H9 (cell line): ENCODE results near the gene EFNB1. TPM values are rescaled to one million over a fixed set of nuclear protein-coding genes. Genes with fewer than 3 reads are reported as not detected.
A peak's percentile ranks its signal among the peaks of the same experiment; 100 is the strongest.

Experiments used
- DNase-seq: peaks from one replicate; pipeline ENCODE4 v3.0.0-alpha.2; 2017
- H2AFZ ChIP-seq: one replicate; pipeline ENCODE4 v1.6.1; 2013; ENCODE audit warnings: mild to moderate bottlenecking, low read length, control low read depth, moderate library complexity
- H2AK5ac ChIP-seq: 2 replicates; pipeline ENCODE4 v1.6.1; 2013; ENCODE audit warnings: low read length, control low read depth, mixed read lengths; ENCODE audit not compliant: insufficient read length
- H2BK120ac ChIP-seq: one replicate; pipeline ENCODE4 v1.6.1; 2013; ENCODE audit warnings: low read depth, mild to moderate bottlenecking, low read length, control low read depth, inconsistent platforms; ENCODE audit not compliant: poor library complexity, severe bottlenecking
- H2BK12ac ChIP-seq: 2 replicates; pipeline ENCODE4 v1.6.1; 2013; ENCODE audit warnings: low read length, control low read depth, mixed read lengths, low read depth; ENCODE audit not compliant: insufficient read length
- H2BK15ac ChIP-seq: 2 replicates; pipeline ENCODE4 v1.6.1; 2013; ENCODE audit warnings: low read depth, low read length, control low read depth
- H2BK20ac ChIP-seq: one replicate; pipeline ENCODE4 v1.6.1; 2013; ENCODE audit warnings: low read depth, mild to moderate bottlenecking, low read length, control low read depth, inconsistent platforms; ENCODE audit not compliant: poor library complexity, severe bottlenecking
- H2BK5ac ChIP-seq: 2 replicates; pipeline ENCODE4 v1.6.1; 2013; ENCODE audit warnings: low read length, control low read depth, mixed read lengths; ENCODE audit not compliant: insufficient read length
- H3K14ac ChIP-seq: 2 replicates; pipeline ENCODE4 v1.6.1; 2013; ENCODE audit warnings: low read length, control low read depth; ENCODE audit not compliant: insufficient read depth
- H3K18ac ChIP-seq: 2 replicates; pipeline ENCODE4 v1.6.1; 2013; ENCODE audit warnings: low read depth, mild to moderate bottlenecking, mixed read lengths, low read length, control low read depth; ENCODE audit not compliant: insufficient read length
- H3K23ac ChIP-seq: 2 replicates; pipeline ENCODE4 v1.6.1; 2013; ENCODE audit warnings: low read length, control low read depth, mixed read lengths, low read depth; ENCODE audit not compliant: insufficient read length
- H3K23me2 ChIP-seq: 2 replicates; pipeline ENCODE4 v1.6.1; 2013; ENCODE audit warnings: low read depth, mild to moderate bottlenecking, mixed read lengths, low read length, control low read depth; ENCODE audit not compliant: insufficient read length, poor library complexity, severe bottlenecking
- H3K27ac ChIP-seq: 2 replicates; pipeline ENCODE4 v1.5.1; 2013; ENCODE audit warnings: low read length, control low read depth, mixed read lengths, low read depth; ENCODE audit not compliant: insufficient read length
- H3K27me3 ChIP-seq: 2 replicates; pipeline ENCODE4 v1.6.1; 2013; ENCODE audit warnings: low read length, control low read depth, inconsistent platforms; ENCODE audit not compliant: insufficient read depth
- H3K4ac ChIP-seq: 2 replicates; pipeline ENCODE4 v1.6.1; 2013; ENCODE audit warnings: low read depth, mild to moderate bottlenecking, control low read depth, inconsistent platforms, low read length, moderate library complexity
- H3K4me1 ChIP-seq: 2 replicates; pipeline ENCODE4 v1.6.1; 2013; ENCODE audit warnings: low read length, control low read depth, inconsistent platforms; ENCODE audit not compliant: insufficient read depth
- H3K4me2 ChIP-seq: 2 replicates; pipeline ENCODE4 v1.6.1; 2013; ENCODE audit warnings: low read length, control low read depth, mixed read lengths; ENCODE audit not compliant: insufficient read length, insufficient read depth
- H3K56ac ChIP-seq: 2 replicates; pipeline ENCODE4 v1.6.1; 2013; ENCODE audit warnings: low read depth, mild to moderate bottlenecking, mixed read lengths, low read length, control low read depth; ENCODE audit not compliant: insufficient read length
- H3K79me1 ChIP-seq: 2 replicates; pipeline ENCODE4 v1.6.1; 2013; ENCODE audit warnings: low read depth, mild to moderate bottlenecking, moderate library complexity, low read length, control low read depth, inconsistent platforms; ENCODE audit not compliant: insufficient read depth, poor library complexity, severe bottlenecking
- H3K79me2 ChIP-seq: 2 replicates; pipeline ENCODE4 v1.6.1; 2013; ENCODE audit warnings: low read length, control low read depth, inconsistent platforms; ENCODE audit not compliant: insufficient read depth
- H3K9ac ChIP-seq: 2 replicates; pipeline ENCODE4 v1.6.1; 2013; ENCODE audit warnings: low read length, control low read depth, mixed read lengths; ENCODE audit not compliant: insufficient read length; ENCODE audit errors: extremely low read depth
- H3K9me3 ChIP-seq: one replicate; pipeline ENCODE4 v1.6.1; 2013; ENCODE audit warnings: low read depth, low read length, inconsistent platforms; ENCODE audit not compliant: control insufficient read depth
- H3T11ph ChIP-seq: one replicate; pipeline ENCODE4 v1.6.1; 2013; ENCODE audit warnings: mild to moderate bottlenecking, low read length, control low read depth, inconsistent platforms
- H4K20me1 ChIP-seq: one replicate; pipeline ENCODE4 v1.6.1; 2013; ENCODE audit not compliant: control insufficient read depth, insufficient read length, insufficient read depth
- H4K5ac ChIP-seq: 2 replicates; pipeline ENCODE4 v1.6.1; 2013; ENCODE audit warnings: low read depth, mild to moderate bottlenecking, mixed read lengths, low read length, control low read depth; ENCODE audit not compliant: insufficient read length
- H4K8ac ChIP-seq: replicated peaks from 2 replicates; pipeline ENCODE4 v1.6.1; 2013; ENCODE audit warnings: low read length, control low read depth, mixed read lengths, low read depth; ENCODE audit not compliant: insufficient read length
- H4K91ac ChIP-seq: 2 replicates; pipeline ENCODE4 v1.6.1; 2013; ENCODE audit warnings: low read depth, mild to moderate bottlenecking, moderate library complexity, mixed read lengths, low read length, control low read depth; ENCODE audit not compliant: insufficient read length
- H3K27ac Mint-ChIP-seq, 3 experiments: 2 replicates in 2 of 3; 3 replicates in 1 of 3; pipeline ENCODE4 v1.8.0; 2020 to 2021; ENCODE audit warnings: mixed read lengths in 3 of 3, mild to moderate bottlenecking in 1 of 3, moderate library complexity in 1 of 3
- H3K27me3 Mint-ChIP-seq: 2 replicates; pipeline ENCODE4 v1.8.0; 2021; ENCODE audit warnings: low read depth, mild to moderate bottlenecking, moderate library complexity, mixed read lengths
- H3K36me3 Mint-ChIP-seq, 3 experiments: 2 replicates in 2 of 3; 3 replicates in 1 of 3; pipeline ENCODE4 v1.8.0; 2020 to 2021; ENCODE audit warnings: low read depth in 3 of 3, mixed read lengths in 3 of 3; ENCODE audit not compliant: insufficient read depth in 1 of 3
- H3K4me1 Mint-ChIP-seq, 2 experiments: 2 replicates each; pipeline ENCODE4 v1.8.0; 2020; ENCODE audit warnings: mixed read lengths in 2 of 2
- H3K4me3 Mint-ChIP-seq, 2 experiments: 2 replicates in 1 of 2; 3 replicates in 1 of 2; pipeline ENCODE4 v1.8.0; 2020 to 2021; ENCODE audit warnings: mild to moderate bottlenecking in 2 of 2, mixed read lengths in 2 of 2, moderate library complexity in 1 of 2
- H3K9me3 Mint-ChIP-seq, 2 experiments: 2 replicates in 1 of 2; 3 replicates in 1 of 2; pipeline ENCODE4 v1.8.0; 2020; ENCODE audit warnings: mild to moderate bottlenecking in 2 of 2, mixed read lengths in 2 of 2, moderate library complexity in 1 of 2
- CTCF ChIP-seq: fragments of 200-600 bp; sonication (generic); conservative IDR thresholded peaks from 3 replicates; pipeline ENCODE4 v1.8.0; 2021; ENCODE audit warnings: antibody characterized with exemption, mild to moderate bottlenecking
- WGBS: extraction: QIAGEN DNeasy Blood & Tissue Kit; methylation state at CpG from one replicate; pipeline ENCODE4 v1.1.7; 2013; ENCODE audit warnings: missing lambda C conversion rate, low lambda C conversion rate, mixed read lengths; ENCODE audit not compliant: insufficient read length; ENCODE audit errors: extremely low coverage; 5-methylcytosine and 5-hydroxymethylcytosine counted together
- total RNA-seq: library from RNA; stranded (reverse); gene quantifications from 2 replicates; pipeline ENCODE4 v1.2.1, GENCODE V29; 2021

The EFNB1 gene
- total RNA-seq, 1 experiment from 2014 or later, result 3.1 TPM

- WGBS, result no CpG with 5 or more reads among the region's 11 CpGs
- H4K91ac ChIP-seq, result no peak overlapping the region
- no peak overlapping the region for H4K5ac ChIP-seq
- no peak overlapping the region for H3K9ac ChIP-seq
- H3K14ac ChIP-seq, result no peak overlapping the region
- no peak overlapping the region for H2BK15ac ChIP-seq
- no peak overlapping the region for H2BK12ac ChIP-seq
- no peaks in the 10 kb centered on the region for H3K79me2 ChIP-seq
- H3K56ac ChIP-seq, result no peak overlapping the region
- no peak for TF ChIP-seq CTCF
- no peaks in the 10 kb centered on the region for H3K4me1 ChIP-seq
- H2BK5ac ChIP-seq, result no peak overlapping the region
- peak; percentile 27 for DNase-seq
- H3K4me2 ChIP-seq, result peak overlapping the region; percentile 59
- no peak overlapping the region for H2BK120ac ChIP-seq
- no peak overlapping the region for H2AK5ac ChIP-seq
- H3K27ac Mint-ChIP-seq, result no peak overlapping the region
- H3K18ac ChIP-seq, result no peak overlapping the region
- no peak overlapping the region for H3T11ph ChIP-seq
- H3K27ac ChIP-seq, result no peak overlapping the region
- H3K9me3 Mint-ChIP-seq, result peaks cover 52 to 66% of the 10 kb centered on the region in 2 experiments
- H3K9me3 ChIP-seq, result no peaks in the 10 kb centered on the region
- H3K27me3 ChIP-seq, result peaks cover 69% of the 10 kb centered on the region
- H4K8ac ChIP-seq, result no peak overlapping the region
- H2AFZ ChIP-seq, result no peak overlapping the region
- H3K4me1 Mint-ChIP-seq, result peaks cover 13 to 29% of the 10 kb centered on the region in 2 experiments
- peak overlapping the region; percentile 29 to 86; a peak in 4 of 5 replicates for H3K4me3 Mint-ChIP-seq
- H2BK20ac ChIP-seq, result no peak overlapping the region
- H3K36me3 Mint-ChIP-seq, result peaks cover 3 to 5% (median 4%) of the 10 kb centered on the region in 3 experiments; a peak in 6 of 7 replicates
- H3K4ac ChIP-seq, result no peak overlapping the region
- peaks cover 7% of the 10 kb centered on the region for H3K23me2 ChIP-seq
- peaks cover 97% of the 10 kb centered on the region for H3K27me3 Mint-ChIP-seq
- H3K23ac ChIP-seq, result no peak overlapping the region
- no peaks in the 10 kb centered on the region for H4K20me1 ChIP-seq
- H3K79me1 ChIP-seq, result no peaks in the 10 kb centered on the region
Measured at GRCh38 chrX:68832101-68832416, 3.2 kb downstream of the EFNB1 start.
